GM18499 (cell line): ENCODE data around the gene SERINC3.
"Not testable (repeated sequence)": the region's sequence is repeated elsewhere in the genome, so short reads cannot be mapped to it uniquely, and the experiment has no call there.

ENCODE experiments used
- ATAC-seq: cut with Tn5 transposase; IDR thresholded peaks from one replicate; pipeline ENCODE4 v1.9.1; 2021; ENCODE audit warnings: moderate number of reproducible peaks; ENCODE audit not compliant: insufficient read depth, unreplicated experiment

Gene SERINC3

GRCh38 chr20:44495802-44496481 is 25.9 kb downstream of the SERINC3 start:
- ATAC-seq, result no peak

- no peak for ATAC-seq
Observed at GRCh38 chr20:44495257-44495656, 26.6 kb downstream of the SERINC3 start.

- ATAC-seq, result no peak
Observed at GRCh38 chr20:44494681-44495080, 27.2 kb downstream of the SERINC3 start.

- ATAC-seq, result no peak
Observed at GRCh38 chr20:44494266-44494665, 27.6 kb downstream of the SERINC3 start.

- no peak for ATAC-seq
Observed at GRCh38 chr20:44491635-44492395, 30.1 kb downstream of the SERINC3 start.

- no peak for ATAC-seq
Observed at GRCh38 chr20:44489931-44490330, 31.9 kb downstream of the SERINC3 start.

GRCh38 chr20:44489223-44489622 is 32.6 kb downstream of the SERINC3 start:
- no peak for ATAC-seq

- no peak for ATAC-seq
Observed at GRCh38 chr20:44488551-44488950, 33.3 kb downstream of the SERINC3 start.

- ATAC-seq, result no peak
Observed at GRCh38 chr20:44485830-44486198, 36.1 kb downstream of the SERINC3 start.

- ATAC-seq, result no peak
Observed at GRCh38 chr20:44485078-44485829, 36.6 kb downstream of the SERINC3 start.

- ATAC-seq, result no peak
Observed at GRCh38 chr20:44483112-44483511, 38.8 kb downstream of the SERINC3 start.

- no peak for ATAC-seq
Observed at GRCh38 chr20:44481719-44482416, 40.0 kb downstream of the SERINC3 start.

- no peak for ATAC-seq
Observed at GRCh38 chr20:44480097-44480496, 41.8 kb downstream of the SERINC3 start.

- no peak for ATAC-seq
Observed at GRCh38 chr20:44479643-44480042, 42.2 kb downstream of the SERINC3 start.

GRCh38 chr20:44478206-44478605 is 43.7 kb downstream of the SERINC3 start:
- ATAC-seq, result no peak

GRCh38 chr20:44477151-44477550 is 44.7 kb downstream of the SERINC3 start:
- no peak for ATAC-seq

- no peak for ATAC-seq
Observed at GRCh38 chr20:44475694-44476560, 45.9 kb downstream of the SERINC3 start, which contains the start of gene TTPAL. Gene TTPAL (plus strand): TSS chr20:44475874. CDS start chr20:44480000, 4,126 bp downstream.

GRCh38 chr20:44475372-44475693 is 46.5 kb downstream of the SERINC3 start:
- no peak for ATAC-seq

- not testable (repeated sequence) for ATAC-seq
Observed at GRCh38 chr20:44472283-44472682, 49.6 kb downstream of the SERINC3 start.

- no peak for ATAC-seq
Observed at GRCh38 chr20:44471481-44471882, 50.4 kb downstream of the SERINC3 start.
